HG03432 (cell line): ENCODE data around the gene C1orf56.
A peak's percentile ranks its signal among the peaks of the same experiment; 100 is the strongest.
"Not testable (repeated sequence)": the region's sequence is repeated elsewhere in the genome, so short reads cannot be mapped to it uniquely, and the experiment has no call there.

Source experiments
- ATAC-seq: cut with Tn5 transposase; IDR thresholded peaks from one replicate; pipeline ENCODE4 v1.9.1; 2021; ENCODE audit warnings: mild to moderate bottlenecking, moderate library complexity; ENCODE audit not compliant: unreplicated experiment

Gene C1orf56

DNA sequence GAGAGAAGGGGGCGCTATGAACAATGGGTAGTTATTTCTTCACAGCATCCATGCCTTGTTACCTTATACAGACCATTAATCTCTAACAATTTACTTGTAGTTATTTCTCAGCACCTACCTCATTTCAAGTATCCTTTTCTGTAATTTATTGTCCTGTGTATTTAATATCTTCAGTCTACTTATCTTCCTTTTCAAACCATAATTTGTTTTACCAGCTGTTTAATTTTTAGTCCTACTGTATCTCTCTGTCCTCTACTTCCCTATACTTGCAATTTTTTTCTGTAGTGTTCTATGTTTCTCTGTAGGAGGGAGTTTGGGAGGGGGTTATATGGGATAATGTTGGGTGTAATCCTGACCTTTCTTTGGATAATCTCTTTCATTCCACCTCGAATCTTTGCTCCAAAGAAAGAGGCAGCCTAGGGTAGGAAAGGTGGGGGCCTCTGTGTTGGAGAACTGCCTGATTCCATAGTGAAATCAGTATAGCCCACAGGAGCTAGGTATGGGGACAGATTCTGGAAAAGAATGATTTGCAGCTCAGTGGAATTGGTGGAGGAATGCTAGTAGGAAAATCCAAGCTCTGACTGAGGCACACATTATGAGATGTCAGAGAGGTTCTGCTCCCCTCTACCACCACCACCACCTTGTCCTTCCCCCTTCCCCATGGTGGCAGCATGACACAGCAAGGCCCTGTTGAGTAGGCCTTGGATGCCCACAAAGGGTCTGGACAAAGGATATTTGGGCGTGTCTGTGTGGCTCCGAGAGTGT, 13.3 kb downstream of the C1orf56 start:
- ATAC-seq = no peak

DNA sequence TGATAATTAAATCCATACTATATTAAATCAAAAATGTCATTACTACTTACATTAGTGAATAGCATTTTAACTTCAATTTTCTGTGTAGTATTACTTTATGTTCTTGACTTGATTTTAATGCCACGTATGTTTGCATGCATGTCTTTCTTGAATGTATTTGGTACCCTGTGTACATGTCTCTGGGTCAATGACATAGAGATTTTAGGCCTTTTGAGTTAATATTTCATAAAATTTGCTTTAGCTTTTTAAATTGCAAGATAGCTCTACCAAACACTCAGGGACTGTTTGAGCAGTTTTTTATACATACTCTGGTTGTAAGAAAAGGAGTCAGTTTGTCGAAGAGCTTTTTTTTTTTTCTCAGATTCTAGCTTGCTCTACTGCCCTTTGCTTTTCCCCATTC, 14.2 kb downstream of the C1orf56 start:
- no peak for ATAC-seq

DNA sequence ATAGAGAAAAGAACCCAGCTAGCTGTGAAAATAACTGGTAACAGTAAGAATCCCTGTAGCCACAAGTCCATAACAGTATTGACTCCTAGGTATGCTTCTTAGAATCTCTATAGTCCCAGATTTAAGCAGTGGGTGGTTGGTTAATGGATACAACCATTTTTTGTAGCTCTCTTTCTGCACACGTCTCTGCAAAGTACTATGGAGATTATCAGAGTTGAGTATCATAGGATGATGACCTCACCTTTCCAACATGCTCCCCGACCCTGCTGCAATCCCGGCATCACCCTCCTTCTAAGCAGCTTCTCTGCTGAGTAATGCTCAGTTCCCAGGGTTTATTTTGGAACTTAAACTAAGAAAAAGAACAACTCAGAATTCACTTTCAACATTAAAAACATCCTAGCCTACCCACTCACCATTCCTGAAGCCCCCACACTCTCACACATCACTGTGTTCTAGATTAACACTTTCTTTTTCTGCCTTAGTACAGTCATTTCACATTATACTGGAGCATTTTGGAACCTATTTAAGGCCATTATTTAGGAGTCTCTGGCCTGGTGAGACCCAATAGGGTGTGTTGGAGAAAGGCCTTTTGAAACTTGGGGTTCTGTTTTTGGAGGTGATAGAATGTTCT, 15.3 kb downstream of the C1orf56 start:
- ATAC-seq = no peak

- ATAC-seq = no peak
These were observed 17.6 kb downstream of the C1orf56 start for GRCh38 chr1:151065089-151065645.

- ATAC-seq = no peak
These were observed 19.6 kb downstream of the C1orf56 start for GRCh38 chr1:151067185-151067584.

DNA sequence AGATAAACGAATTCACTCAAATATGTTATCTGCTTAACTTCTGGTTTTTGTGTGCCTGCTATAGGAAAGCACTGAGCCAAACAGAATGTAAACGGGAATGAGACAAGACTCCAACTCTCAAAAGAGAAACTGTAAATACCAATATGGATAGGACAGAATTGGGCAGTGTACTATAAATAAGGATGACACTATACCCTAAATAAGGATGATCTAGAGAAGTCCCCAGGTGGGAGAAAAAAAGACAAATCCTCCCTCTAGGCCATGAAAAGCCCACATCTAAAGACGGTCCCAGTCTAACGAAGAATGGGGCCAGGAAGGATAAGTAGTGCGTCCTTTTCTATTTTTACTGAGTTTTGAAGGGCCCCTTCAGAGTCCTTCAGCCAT, 21.5 kb downstream of the C1orf56 start:
- ATAC-seq = no peak

- peak; percentile 84 for ATAC-seq
These were observed 23.1 kb downstream of the C1orf56 start, which contains the start of gene GABPB2 for GRCh38 chr1:151070474-151071276. TSS of gene GABPB2 (plus strand) at chr1:151070761. CDS start at chr1:151088190, 17,429 bp downstream.

GRCh38 chr1:151072224-151072623, 24.7 kb downstream of the C1orf56 start:
- no peak for ATAC-seq

DNA sequence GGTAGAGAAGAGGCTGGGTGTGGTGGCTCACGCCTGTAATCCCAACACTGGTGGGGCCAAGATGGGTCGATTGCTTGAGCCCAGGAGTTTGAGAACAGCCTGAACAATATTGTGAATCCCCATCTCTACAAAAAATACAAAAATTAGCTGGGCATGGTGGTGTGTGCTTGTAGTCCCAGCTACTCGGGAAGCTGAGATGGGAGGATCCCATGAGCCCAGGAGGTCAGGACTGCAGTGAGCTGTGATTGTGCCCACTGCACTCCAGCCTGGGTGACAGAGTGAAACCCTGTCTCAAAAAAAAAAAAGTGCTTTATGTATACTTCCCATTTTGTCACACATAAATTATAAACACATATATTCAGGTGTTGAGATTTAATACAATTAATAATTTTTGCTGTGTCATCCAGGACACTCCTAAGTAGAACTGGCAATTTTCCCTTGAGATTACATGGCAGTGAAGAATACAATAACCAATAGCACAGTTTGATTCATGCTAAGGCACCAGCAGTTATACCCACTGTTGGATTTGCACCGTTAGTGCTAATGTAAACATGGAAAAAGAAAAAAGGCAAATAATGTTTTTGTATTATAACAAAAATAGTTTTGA, 38.5 kb downstream of the C1orf56 start:
- ATAC-seq = no peak

DNA sequence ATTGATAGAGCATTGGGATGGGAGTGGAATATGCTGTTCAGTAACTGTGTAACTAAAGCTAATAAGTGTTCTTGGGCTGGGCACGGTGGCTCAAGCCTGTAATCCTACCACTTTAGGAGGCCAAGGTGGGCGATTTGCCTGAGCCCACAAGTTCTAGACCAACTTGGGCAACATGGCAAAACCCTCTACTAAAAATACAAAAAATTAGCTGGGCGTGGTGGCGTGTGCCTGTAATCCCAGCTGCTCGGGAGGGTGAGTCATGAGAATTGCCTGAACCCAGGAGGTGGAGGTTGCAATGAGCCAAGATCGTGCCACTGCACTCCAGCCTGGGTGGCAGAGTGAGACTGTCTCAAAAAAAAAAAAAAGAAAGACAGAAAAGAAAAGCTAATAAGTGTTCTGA, 49.9 kb downstream of the C1orf56 start:
- not testable (repeated sequence) for ATAC-seq

DNA sequence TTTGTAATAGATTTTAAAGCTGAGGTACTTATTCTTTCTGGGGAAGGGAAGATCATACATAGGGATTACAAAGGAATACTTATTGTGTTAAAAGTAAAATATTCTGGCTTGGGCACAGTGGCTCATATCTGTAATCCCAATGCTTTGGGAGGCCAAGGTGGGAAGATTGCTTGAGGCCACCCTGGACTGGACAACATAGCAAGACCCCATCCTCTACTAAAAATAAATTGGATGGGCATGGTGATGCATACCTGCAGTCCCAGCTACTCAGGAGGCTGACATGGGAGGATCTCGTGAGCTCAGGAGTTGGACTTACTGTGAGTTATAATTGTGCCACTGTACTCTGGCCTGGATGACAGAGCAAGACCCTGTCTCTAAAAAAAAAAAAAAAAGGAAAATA, 50.6 kb downstream of the C1orf56 start:
- no peak for ATAC-seq
